Measurements from ENCODE around the gene SLIT3.

Gene SLIT3

GRCh38 chr5:168736281-168736831 lies 564.6 kb downstream of the SLIT3 start:
- no peak for DNase-seq (ENCODE audit: low spot score)

GRCh38 chr5:168734620-168735300 lies 566.2 kb downstream of the SLIT3 start:
- DNase-seq (ENCODE audit: low spot score), result no peak

GRCh38 chr5:168734119-168734518 lies 566.8 kb downstream of the SLIT3 start:
- no peak for DNase-seq (ENCODE audit: low spot score)

- DNase-seq (ENCODE audit: low spot score), result no peak
Measured at GRCh38 chr5:168728546-168729211, 572.3 kb downstream of the SLIT3 start.

- no peak for DNase-seq (ENCODE audit: low spot score)
Measured at GRCh38 chr5:168727547-168727946, 573.4 kb downstream of the SLIT3 start.

GRCh38 chr5:168726342-168726741 lies 574.6 kb downstream of the SLIT3 start:
- no peak for DNase-seq (ENCODE audit: low spot score)

GRCh38 chr5:168724227-168724626 lies 576.7 kb downstream of the SLIT3 start:
- DNase-seq (ENCODE audit: low spot score), result no peak

- no peak for DNase-seq (ENCODE audit: low spot score)
Measured at GRCh38 chr5:168723037-168723436, 577.9 kb downstream of the SLIT3 start.

- DNase-seq (ENCODE audit: low spot score), result no peak
Measured at GRCh38 chr5:168721966-168722365, 579.0 kb downstream of the SLIT3 start.

- DNase-seq (ENCODE audit: low spot score), result no peak
Measured at GRCh38 chr5:168721002-168721753, 579.8 kb downstream of the SLIT3 start.

- DNase-seq (ENCODE audit: low spot score), result no peak
Measured at GRCh38 chr5:168720575-168720974, 580.4 kb downstream of the SLIT3 start.

GRCh38 chr5:168714046-168714445 lies 586.9 kb downstream of the SLIT3 start:
- DNase-seq (ENCODE audit: low spot score), result no peak

GRCh38 chr5:168713051-168713450 lies 587.9 kb downstream of the SLIT3 start:
- no peak for DNase-seq (ENCODE audit: low spot score)

- no peak for DNase-seq (ENCODE audit: low spot score)
Measured at GRCh38 chr5:168712280-168712924, 588.5 kb downstream of the SLIT3 start.

GRCh38 chr5:168710706-168711105 lies 590.2 kb downstream of the SLIT3 start:
- no peak for DNase-seq (ENCODE audit: low spot score)

- DNase-seq (ENCODE audit: low spot score), result no peak
Measured at GRCh38 chr5:168707716-168708695, 592.9 kb downstream of the SLIT3 start.

GRCh38 chr5:168706655-168707069 lies 594.3 kb downstream of the SLIT3 start:
- DNase-seq (ENCODE audit: low spot score), result peak; percentile 47

- no peak for DNase-seq (ENCODE audit: low spot score)
Measured at GRCh38 chr5:168705321-168705720, 595.6 kb downstream of the SLIT3 start.

- no peak for DNase-seq (ENCODE audit: low spot score)
Measured at GRCh38 chr5:168702511-168702910, 598.4 kb downstream of the SLIT3 start.

- no peak for DNase-seq (ENCODE audit: low spot score)
Measured at GRCh38 chr5:168701641-168702040, 599.3 kb downstream of the SLIT3 start.

GRCh38 chr5:168699002-168699401 lies 601.9 kb downstream of the SLIT3 start:
- DNase-seq (ENCODE audit: low spot score), result no peak
